HuH-7 (cell line): ENCODE data around the gene SYT5.
A peak's percentile ranks its signal among the peaks of the same experiment; 100 is the strongest.

Source experiments
- DNase-seq: peaks from one replicate; pipeline ENCODE4 v3.0.0; 2011; ENCODE audit warnings: low spot score

SYT5 gene

DNA sequence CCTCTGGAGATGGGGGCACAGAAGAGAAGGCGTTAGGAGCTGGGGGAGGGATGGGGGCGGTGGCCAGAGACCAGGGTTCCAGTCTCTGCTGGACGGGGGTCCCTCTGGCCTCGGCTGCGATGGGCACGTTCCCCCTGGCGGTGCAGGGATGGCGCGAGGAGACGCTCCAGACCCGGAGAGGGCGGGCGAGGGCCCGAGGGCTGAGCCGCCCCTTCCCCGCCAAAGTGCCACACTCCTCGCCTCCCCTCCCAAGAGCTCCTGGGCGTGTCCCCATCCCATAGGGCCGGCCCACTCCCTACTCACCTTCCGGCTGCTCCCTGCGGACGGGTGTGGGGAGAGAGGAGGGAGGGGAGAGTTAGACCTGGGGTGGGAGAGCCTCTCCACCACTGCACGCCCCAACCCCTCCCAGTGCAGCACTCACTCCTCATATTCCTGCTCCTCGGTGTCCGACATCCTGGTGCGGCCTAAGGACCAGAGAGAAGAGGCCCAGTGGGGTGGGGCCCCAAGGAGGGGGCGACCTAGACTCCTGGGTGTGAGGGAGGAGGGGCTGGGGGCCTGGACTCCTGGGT lies 33.3 kb downstream of the SYT5 start:
- DNase-seq, result peak; percentile 88

- DNase-seq, result peak; percentile 78
These were observed 33.9 kb downstream of the SYT5 start for GRCh38 chr19:55146078-55146704.

DNA sequence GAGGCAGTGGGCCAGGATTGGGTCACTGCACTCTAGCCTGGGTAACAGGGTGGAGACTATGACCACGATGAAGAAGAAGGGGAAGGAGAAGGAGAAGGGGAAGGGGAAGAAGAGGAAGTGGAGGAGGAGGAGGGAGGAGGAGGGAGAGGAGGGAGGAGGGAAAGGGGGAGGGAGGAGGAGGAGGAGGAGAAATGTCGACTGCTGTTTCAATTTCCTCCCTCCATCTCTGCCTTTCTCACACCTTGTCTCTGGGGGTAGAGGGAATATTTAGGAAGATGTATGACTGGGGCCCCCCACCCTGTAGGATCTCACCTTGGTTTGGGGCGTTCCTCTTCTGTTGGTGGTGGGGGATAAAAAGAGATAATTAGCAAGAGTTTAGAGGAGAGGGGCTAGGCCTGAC lies 34.9 kb downstream of the SYT5 start:
- DNase-seq, result no peak

- no peak for DNase-seq
These were observed 38.4 kb downstream of the SYT5 start for GRCh38 chr19:55141696-55142095.

GRCh38 chr19:55137915-55138314 lies 42.2 kb downstream of the SYT5 start:
- no peak for DNase-seq

DNA sequence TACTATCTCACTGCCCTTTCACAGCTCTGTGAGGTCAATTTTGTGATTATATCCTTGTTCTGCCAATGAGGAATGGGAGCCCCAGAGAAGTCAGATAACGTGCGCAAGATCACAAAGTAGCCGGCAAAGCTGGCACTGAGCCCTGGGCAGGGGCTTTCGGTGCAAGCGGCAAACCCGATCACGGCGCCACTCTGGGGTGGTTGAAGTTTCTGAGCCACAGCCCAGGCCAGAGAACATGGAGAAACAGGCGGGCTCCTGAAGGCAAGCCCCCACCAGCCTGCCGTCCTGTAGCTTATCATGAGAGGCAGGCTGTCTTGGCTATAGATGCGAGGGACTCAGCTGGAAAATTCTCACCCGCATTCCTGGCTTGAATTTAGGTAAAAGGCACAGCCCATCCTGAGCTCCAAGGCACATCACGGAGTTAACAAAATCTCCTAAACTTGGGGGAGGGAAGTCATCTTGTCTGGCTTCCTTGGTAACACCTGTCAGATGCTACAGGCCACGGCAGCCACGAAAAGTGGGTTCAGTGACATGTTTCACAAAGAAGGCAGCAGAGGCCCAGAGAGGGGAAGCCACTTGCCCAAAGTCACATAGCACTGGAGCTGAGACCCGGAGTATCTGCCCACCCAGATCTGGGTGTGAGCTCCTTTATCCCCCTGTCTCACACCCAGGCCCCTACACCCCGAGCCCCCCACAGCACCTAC lies 43.5 kb downstream of the SYT5 start:
- no peak for DNase-seq

DNA sequence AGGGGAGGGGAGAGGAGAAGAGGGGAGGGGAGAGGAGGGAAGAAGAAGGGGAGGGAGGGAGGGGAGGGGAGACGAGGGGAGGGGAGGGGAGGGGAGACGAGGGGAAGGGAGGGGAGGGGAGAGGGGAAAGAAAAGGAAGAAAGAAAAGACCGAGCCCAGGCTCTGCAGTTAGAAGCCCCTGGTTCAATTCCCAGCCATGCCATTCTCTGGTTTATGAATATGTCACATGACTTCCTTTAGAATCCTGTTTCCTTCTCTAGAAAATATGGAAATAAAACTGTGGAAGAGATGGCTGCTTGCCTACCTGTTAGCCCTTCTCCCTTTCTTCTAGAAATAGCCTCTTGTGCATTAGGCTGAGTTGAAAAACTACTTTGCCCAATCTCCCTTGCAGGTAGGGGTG lies 45.4 kb downstream of the SYT5 start:
- no peak for DNase-seq

- DNase-seq, result no peak
These were observed 46.2 kb downstream of the SYT5 start for GRCh38 chr19:55133639-55134444.

DNA sequence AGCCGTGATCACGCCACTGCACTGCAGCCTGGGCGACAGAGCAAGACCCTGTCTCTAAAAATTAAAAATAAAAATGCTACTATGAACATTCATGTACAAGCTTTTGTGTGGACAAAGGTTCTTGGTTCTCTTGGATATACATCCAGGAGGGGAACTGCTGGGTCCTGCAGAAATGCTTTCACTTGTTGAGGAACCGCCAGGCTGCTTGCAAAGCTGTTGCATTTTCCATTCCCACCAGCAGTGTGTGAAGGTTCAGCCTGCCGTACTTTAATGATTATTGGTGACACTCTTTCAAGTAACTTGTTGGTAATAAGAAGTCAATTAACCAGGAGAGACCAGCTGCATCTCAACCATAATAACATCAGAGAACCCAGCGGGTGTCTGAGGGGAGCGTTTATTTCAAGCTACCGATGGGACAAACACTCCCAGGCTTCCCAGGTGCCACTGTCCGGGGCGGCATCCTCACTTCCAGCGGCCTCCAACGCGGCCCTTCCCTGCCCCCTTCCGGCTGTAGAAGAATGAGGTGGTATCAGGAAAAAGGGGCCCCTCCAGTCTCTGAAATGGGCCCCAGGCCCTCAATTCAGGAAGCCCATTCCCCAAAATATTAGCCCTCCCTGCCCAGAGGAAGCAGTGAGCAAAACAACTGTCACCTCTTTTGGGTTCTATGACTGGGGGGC lies 47.5 kb downstream of the SYT5 start:
- DNase-seq, result no peak

- no peak for DNase-seq
These were observed 48.7 kb downstream of the SYT5 start for GRCh38 chr19:55131421-55131820.
